Breast epithelium (tissue), 4 donors: ENCODE results near the gene PHACTR1. TPM values are rescaled to one million over a fixed set of nuclear protein-coding genes. Genes with fewer than 3 reads are reported as not detected.

ENCODE experiments used
- DNase-seq, 2 donors: peaks; one replicate each; pipeline ENCODE4 v3.0.0-alpha.2; 2019; ENCODE audit warnings: low spot score in 2 of 2
- H3K27ac ChIP-seq, 2 donors: fragments of 200-600 bp; sonication (generic) in 1 of 2; one replicate each; pipeline ENCODE4 v1.5.1; 2016 to 2019; ENCODE audit warnings: mild to moderate bottlenecking in 1 of 2
- H3K27me3 ChIP-seq, 2 donors: fragments of 200-600 bp; sonication (generic) in 1 of 2; one replicate each; pipeline versions ENCODE4 v1.5.1 to v1.6.0; 2017 to 2019; ENCODE audit warnings: control low read depth in 1 of 2, mild to moderate bottlenecking in 1 of 2
- H3K36me3 ChIP-seq: fragments of 200-600 bp; one replicate; pipeline ENCODE4 v1.5.1; 2019
- H3K4me1 ChIP-seq, 2 donors: fragments of 200-600 bp; sonication (generic); one replicate each; pipeline ENCODE4 v1.5.1; 2016 to 2019; ENCODE audit warnings: control low read depth in 1 of 2
- H3K4me3 ChIP-seq, 3 donors: fragments of 200-600 bp; sonication (generic); 1 replicate in 2 of 3; 2 replicates in 1 of 3; pipeline ENCODE4 v1.5.1; 2016 to 2019; ENCODE audit warnings: mild to moderate bottlenecking in 3 of 3, moderate library complexity in 2 of 3
- H3K9me3 ChIP-seq, 2 donors: fragments of 200-600 bp; sonication (generic) in 1 of 2; one replicate each; pipeline ENCODE4 v1.5.1; 2016 to 2019; ENCODE audit warnings: control low read depth in 1 of 2
- CTCF ChIP-seq, 3 donors: fragments of 450-650 bp; IDR thresholded peaks; one replicate each; pipeline ENCODE4 v1.5.1; 2016 to 2017; ENCODE audit warnings: antibody characterized with exemption in 3 of 3, mild to moderate bottlenecking in 3 of 3, moderate library complexity in 3 of 3
- POLR2A ChIP-seq: fragments of 450-650 bp; IDR thresholded peaks from one replicate; pipeline ENCODE4 v1.6.1; 2016; ENCODE audit warnings: antibody characterized with exemption, mild to moderate bottlenecking, moderate library complexity
- POLR2AphosphoS5 ChIP-seq, 3 donors: sonication (generic); formaldehyde crosslinking; IDR thresholded peaks; one replicate each; pipeline ENCODE4 v1.6.1; 2017; ENCODE audit warnings: antibody characterized with exemption in 3 of 3
- intact Hi-C: fragments of 100-400 bp; cut with DNase I; formaldehyde crosslinking; loops from one replicate; pipeline ENCODE4 v1.15.1; 2023; ENCODE audit warnings: low total_unique reads
- total RNA-seq, 3 donors: library from RNA; depleted of rRNA; stranded (reverse); fragments of >200 nt; gene quantifications; one replicate each; pipeline ENCODE4 v1.1.0, GENCODE V29; 2016

The PHACTR1 gene
- total RNA-seq, 3 donors from 2014 or later: 4.1 to 5.6 (median 4.6) TPM

GRCh38 chr6:12748411-12748810 is 31.8 kb downstream of the PHACTR1 start:
- Histone ChIP-seq H3K27ac (no peak overlapping the region), H3K9me3 (peaks cover 0 to 12% of the 10 kb centered on the region in 2 donors), H3K27me3 (peaks cover 6 to 47% of the 10 kb centered on the region in 2 donors), H3K4me3 (no peak overlapping the region), H3K36me3 (no peaks in the 10 kb centered on the region), H3K4me1 (no peaks in the 10 kb centered on the region)
- DNase-seq: no peak
- intact Hi-C loops: no loop called here
- no peak for TF ChIP-seq POLR2A
- TF ChIP-seq POLR2AphosphoS5 (IDR thresholded peaks at IDR 0.05): no peak
- TF ChIP-seq CTCF (IDR thresholded peaks at IDR 0.05): no peak

- peaks cover 0 to 12% of the 10 kb centered on the region in 2 donors for H3K9me3 ChIP-seq
- H3K4me1 ChIP-seq: no peaks in the 10 kb centered on the region
- no peaks in the 10 kb centered on the region for H3K36me3 ChIP-seq
- DNase-seq: no peak
- peaks cover 6 to 49% of the 10 kb centered on the region in 2 donors for H3K27me3 ChIP-seq
- TF ChIP-seq CTCF (IDR thresholded peaks at IDR 0.05): no peak
- TF ChIP-seq POLR2AphosphoS5 (IDR thresholded peaks at IDR 0.05): no peak
- no peak for TF ChIP-seq POLR2A
- H3K27ac ChIP-seq: no peak overlapping the region
- H3K4me3 ChIP-seq: peak overlapping the region in 2 of 3 donors; percentile 4 to 37
- intact Hi-C loops: no loop called here
These were observed 32.4 kb downstream of the PHACTR1 start for GRCh38 chr6:12748815-12749521.

GRCh38 chr6:12749531-12750379 is 33.2 kb downstream of the PHACTR1 start:
- peak overlapping the region in 2 of 3 donors; percentile 37 to 49 for H3K4me3 ChIP-seq
- H3K27ac ChIP-seq: no peak overlapping the region
- peak in 1 of 2 donors; percentile 52 for DNase-seq
- H3K4me1 ChIP-seq: no peaks in the 10 kb centered on the region
- peaks cover 0 to 4% of the 10 kb centered on the region in 2 donors for H3K9me3 ChIP-seq
- intact Hi-C loops: no loop called here
- peaks cover 6 to 54% of the 10 kb centered on the region in 2 donors for H3K27me3 ChIP-seq
- H3K36me3 ChIP-seq: no peaks in the 10 kb centered on the region
- TF ChIP-seq POLR2A: no peak

GRCh38 chr6:12750416-12750815 is 33.8 kb downstream of the PHACTR1 start:
- H3K9me3 ChIP-seq: no peaks in the 10 kb centered on the region
- H3K36me3 ChIP-seq: no peaks in the 10 kb centered on the region
- no peaks in the 10 kb centered on the region for H3K4me1 ChIP-seq
- H3K27ac ChIP-seq: no peak overlapping the region
- TF ChIP-seq POLR2A (no peak), CTCF (IDR thresholded peaks at IDR 0.05) (no peak), POLR2AphosphoS5 (IDR thresholded peaks at IDR 0.05) (no peak)
- H3K27me3 ChIP-seq: peaks cover 6 to 54% of the 10 kb centered on the region in 2 donors
- DNase-seq: no peak
- H3K4me3 ChIP-seq: no peak overlapping the region
- intact Hi-C loops: no loop called here

GRCh38 chr6:12751694-12752325 is 35.2 kb downstream of the PHACTR1 start:
- H3K4me1 ChIP-seq: no peaks in the 10 kb centered on the region
- H3K4me3 ChIP-seq: no peak overlapping the region
- H3K27me3 ChIP-seq: peaks cover 6 to 45% of the 10 kb centered on the region in 2 donors
- H3K9me3 ChIP-seq: no peaks in the 10 kb centered on the region
- intact Hi-C loops: no loop called here
- DNase-seq: peak in 1 of 2 donors; percentile 62
- no peak overlapping the region for H3K27ac ChIP-seq
- no peak for TF ChIP-seq POLR2AphosphoS5 (IDR thresholded peaks at IDR 0.05)
- no peak for TF ChIP-seq POLR2A
- TF ChIP-seq CTCF (IDR thresholded peaks at IDR 0.05): no peak
- no peaks in the 10 kb centered on the region for H3K36me3 ChIP-seq
